IMR-90 (cell line): ENCODE data around the gene SCRN2. TPM values are rescaled to one million over a fixed set of nuclear protein-coding genes. Genes with fewer than 3 reads are reported as not detected.

Experiments
- ATAC-seq: fragments of 200-7000 bp; cut with Tn5 transposase; 2 replicates; pipeline ENCODE4 v1.9.1; 2020; ENCODE audit warnings: low read depth, mild to moderate bottlenecking, moderate library complexity
- BruUV-seq: library from RNA; stranded (reverse); fragments of 400-500 nt; replicated peaks from 2 replicates; lab custom pipeline; 2021; lab: Mats Ljungman, UMichigan
- CTCF ChIA-PET: fragments of 300-600 bp; formaldehyde crosslinking; extraction: SDS; loops from one replicate; lab custom pipeline; 2021; ENCODE audit warnings: antibody characterized with exemption; lab: Yijun Ruan, JAX
- POLR2A ChIA-PET: fragments of 300-600 bp; sonication (Branson Sonifier 250); formaldehyde crosslinking; loops from one replicate; lab custom pipeline; 2022; ENCODE audit warnings: antibody characterized with exemption; ENCODE audit not compliant: unreplicated experiment; lab: Charles Lee
- DNase-seq: peaks from one replicate; pipeline ENCODE4 v3.0.0; 2013
- H2AFZ ChIP-seq: replicated peaks from 2 replicates; pipeline ENCODE3; 2013; ENCODE audit warnings: low read length, mild to moderate bottlenecking; ENCODE audit not compliant: poor library complexity
- H2AK5ac ChIP-seq: 2 replicates; pipeline ENCODE4 v1.6.1; 2013; ENCODE audit warnings: low read depth, low read length, inconsistent platforms
- H2AK9ac ChIP-seq: replicated peaks from 2 replicates; pipeline ENCODE3; 2013; ENCODE audit warnings: mild to moderate bottlenecking, low read depth, low read length, moderate library complexity; ENCODE audit not compliant: poor library complexity
- H2BK120ac ChIP-seq: 2 replicates; pipeline ENCODE4 v1.6.1; 2013; ENCODE audit warnings: low read depth, low read length, inconsistent platforms
- H2BK15ac ChIP-seq: 3 replicates; pipeline ENCODE4 v1.6.1; 2013; ENCODE audit warnings: low read depth, low read length, inconsistent platforms
- H2BK20ac ChIP-seq: 2 replicates; pipeline ENCODE4 v1.6.1; 2013; ENCODE audit warnings: low read depth, mild to moderate bottlenecking, inconsistent platforms, low read length, moderate library complexity
- H2BK5ac ChIP-seq: 2 replicates; pipeline ENCODE4 v1.6.1; 2013; ENCODE audit warnings: mild to moderate bottlenecking, low read depth, low read length, inconsistent platforms; ENCODE audit not compliant: poor library complexity, severe bottlenecking
- H3K14ac ChIP-seq: replicated peaks from 2 replicates; pipeline ENCODE4 v1.6.1; 2013; ENCODE audit warnings: low read depth, low read length, inconsistent platforms
- H3K18ac ChIP-seq: 2 replicates; pipeline ENCODE4 v1.6.1; 2013; ENCODE audit warnings: low read depth, low read length, control low read depth
- H3K23ac ChIP-seq: 2 replicates; pipeline ENCODE4 v1.6.1; 2013; ENCODE audit warnings: low read depth, low read length, inconsistent platforms
- H3K27ac ChIP-seq: 2 replicates; pipeline ENCODE4 v1.5.1; 2013; ENCODE audit warnings: mild to moderate bottlenecking, control low read depth, low read length; ENCODE audit not compliant: insufficient read depth
- H3K27me3 ChIP-seq: 2 replicates; pipeline ENCODE4 v1.6.1; 2013; ENCODE audit warnings: low read length; ENCODE audit not compliant: control insufficient read depth, insufficient read depth
- H3K36me3 ChIP-seq: 2 replicates; pipeline ENCODE4 v1.6.1; 2013; ENCODE audit warnings: low read length, mixed read lengths; ENCODE audit not compliant: control insufficient read depth, insufficient read depth
- H3K4ac ChIP-seq: 2 replicates; pipeline ENCODE4 v1.6.1; 2013; ENCODE audit warnings: low read depth, low read length, inconsistent platforms
- H3K4me1 ChIP-seq: 2 replicates; pipeline ENCODE4 v1.6.1; 2013; ENCODE audit warnings: low read length, mixed read lengths; ENCODE audit not compliant: control insufficient read depth, insufficient read depth
- H3K4me2 ChIP-seq: 2 replicates; pipeline ENCODE4 v1.6.1; 2013; ENCODE audit warnings: low read depth, mild to moderate bottlenecking, control low read depth, low read length, moderate library complexity
- H3K4me3 ChIP-seq: 2 replicates; pipeline ENCODE4 v1.5.1; 2013; ENCODE audit warnings: low read depth, mild to moderate bottlenecking, control low read depth, low read length, moderate library complexity; ENCODE audit not compliant: insufficient read depth
- H3K56ac ChIP-seq: 2 replicates; pipeline ENCODE4 v1.6.1; 2013; ENCODE audit warnings: low read length, inconsistent platforms; ENCODE audit not compliant: insufficient read depth; ENCODE audit errors: extremely low read depth
- H3K79me1 ChIP-seq, 2 experiments: 2 replicates each; pipeline ENCODE4 v1.6.1; 2013; ENCODE audit warnings: low read length in 2 of 2, inconsistent platforms in 1 of 2, low read depth in 1 of 2
- H3K9ac ChIP-seq: 2 replicates; pipeline ENCODE4 v1.6.1; 2013; ENCODE audit warnings: low read depth, low read length, control low read depth
- H3K9me1 ChIP-seq: 2 replicates; pipeline ENCODE4 v1.6.1; 2013; ENCODE audit warnings: low read length, inconsistent platforms; ENCODE audit not compliant: insufficient read depth
- H3K9me3 ChIP-seq: 2 replicates; pipeline ENCODE4 v1.6.1; 2013; ENCODE audit warnings: low read length; ENCODE audit not compliant: control insufficient read depth, insufficient read depth
- H4K20me1 ChIP-seq: 2 replicates; pipeline ENCODE4 v1.6.1; 2013; ENCODE audit warnings: low read length, inconsistent platforms; ENCODE audit not compliant: insufficient read depth
- H4K5ac ChIP-seq: 2 replicates; pipeline ENCODE4 v1.6.1; 2013; ENCODE audit warnings: mild to moderate bottlenecking, low read depth, low read length, control low read depth
- H4K8ac ChIP-seq, 2 experiments: 2 replicates each; pipeline ENCODE4 v1.6.1; 2013; ENCODE audit warnings: low read depth in 2 of 2, low read length in 2 of 2, control low read depth in 1 of 2, inconsistent platforms in 1 of 2
- H4K91ac ChIP-seq: 2 replicates; pipeline ENCODE4 v1.6.1; 2013; ENCODE audit warnings: low read depth, low read length, inconsistent platforms; ENCODE audit not compliant: insufficient read depth
- BHLHE40 ChIP-seq: fragments of 150-350 bp; IDR thresholded peaks from 2 replicates; pipeline ENCODE4 v1.6.1; 2016; ENCODE audit warnings: mild to moderate bottlenecking, low read depth, low read length
- CEBPB ChIP-seq: IDR thresholded peaks from 2 replicates; pipeline ENCODE4 v1.6.1; 2012; ENCODE audit warnings: low read depth, low read length, improper control_type of control experiment
- CTCF ChIP-seq: conservative IDR thresholded peaks from 2 replicates; pipeline ENCODE4 v1.5.1; 2012; ENCODE audit warnings: mild to moderate bottlenecking, low read depth, low read length, improper control_type of control experiment
- FOS ChIP-seq: fragments of 150-350 bp; IDR thresholded peaks from 2 replicates; pipeline ENCODE4 v1.6.1; 2016; ENCODE audit warnings: low read depth, low read length
- MAFK ChIP-seq: IDR thresholded peaks from 2 replicates; pipeline ENCODE4 v1.6.1; 2012; ENCODE audit warnings: low read depth, low read length, improper control_type of control experiment
- MAZ ChIP-seq: IDR thresholded peaks from 2 replicates; pipeline ENCODE4 v1.6.1; 2012; ENCODE audit warnings: low read depth, mild to moderate bottlenecking, low read length, improper control_type of control experiment, moderate library complexity, borderline replicate concordance
- MXI1 ChIP-seq: IDR thresholded peaks from 2 replicates; pipeline ENCODE4 v1.6.1; 2012; ENCODE audit warnings: low read depth, mild to moderate bottlenecking, low read length, moderate library complexity, borderline replicate concordance
- NFE2L2 ChIP-seq: fragments of 150-350 bp; IDR thresholded peaks from 2 replicates; pipeline ENCODE4 v1.6.1; 2016; ENCODE audit warnings: low read depth, mild to moderate bottlenecking, low read length
- POLR2A ChIP-seq: IDR thresholded peaks from 2 replicates; pipeline ENCODE4 v1.6.1; 2012; ENCODE audit warnings: mild to moderate bottlenecking, low read depth, low read length
- RAD21 ChIP-seq: IDR thresholded peaks from 2 replicates; pipeline ENCODE4 v1.6.1; 2012; ENCODE audit warnings: low read length, improper control_type of control experiment
- RCOR1 ChIP-seq: IDR thresholded peaks from 2 replicates; pipeline ENCODE4 v1.6.1; 2012; ENCODE audit warnings: mild to moderate bottlenecking, low read length, improper control_type of control experiment; ENCODE audit not compliant: insufficient replicate concordance
- RFX5 ChIP-seq: IDR thresholded peaks from 2 replicates; pipeline ENCODE4 v1.8.0; 2012; ENCODE audit warnings: low read depth, mild to moderate bottlenecking, low read length, moderate library complexity
- SMC3 ChIP-seq: fragments of 150-350 bp; IDR thresholded peaks from 2 replicates; pipeline ENCODE4 v1.6.1; 2016; ENCODE audit warnings: low read depth, mild to moderate bottlenecking, antibody characterized with exemption, low read length, moderate library complexity
- USF2 ChIP-seq: fragments of 150-350 bp; IDR thresholded peaks from 2 replicates; pipeline ENCODE4 v1.6.1; 2017; ENCODE audit warnings: mild to moderate bottlenecking, antibody characterized with exemption, low read length, low read depth
- WGBS, 2 experiments: methylation state at CpG; one replicate each; pipeline versions ENCODE4 v1.1.5 to v1.1.7; 2013; ENCODE audit warnings: missing lambda C conversion rate in 2 of 2; ENCODE audit not compliant: insufficient read length in 1 of 2; ENCODE audit errors: extremely low coverage in 2 of 2; 5-methylcytosine and 5-hydroxymethylcytosine counted together
- dilution Hi-C: fragments of 300-500 bp; cut with HindIII; formaldehyde crosslinking; loops from one replicate; pipeline ENCODE4 v1.14.3; 2018; ENCODE audit warnings: low sequenced_read_pairs; ENCODE audit not compliant: unreplicated experiment
- in situ Hi-C: fragments of 300-500 bp; cut with MboI; formaldehyde crosslinking; loops from 3 replicates; pipeline ENCODE4 v1.14.3; 2019; ENCODE audit warnings: low sequenced_read_pairs, inconsistent platforms, mixed read lengths
- intact Hi-C: fragments of 100-400 bp; cut with micrococcal nuclease; formaldehyde crosslinking; loops from 2 replicates; pipeline ENCODE4 v1.10.0; 2022
- polyA plus RNA-seq, 3 experiments: library from polyadenylated mRNA; depleted of rRNA; stranded (reverse); fragments of >200 nt; gene quantifications; 2 replicates each; pipeline ENCODE4 v1.2.3, GENCODE V29; 2012; ENCODE audit warnings: low replicate concordance in 1 of 3
- total RNA-seq: library from RNA; depleted of rRNA; stranded (reverse); fragments of >200 nt; gene quantifications from 2 replicates; pipeline ENCODE4 v1.2.3, GENCODE V29; 2012
- TF ChIP-seq, protein P1 (sequence below): fragments of 150-350 bp; IDR thresholded peaks from 2 replicates; pipeline ENCODE4 v1.6.1; 2016; ENCODE audit warnings: low read depth, mild to moderate bottlenecking, low read length, moderate library complexity, borderline replicate concordance

The SCRN2 gene
- total and polyA plus RNA-seq, 2 of the 4 experiments (the other 2 are of a cell fraction): 17.2 to 31.0 TPM

- Histone ChIP-seq H3K9ac (no peak overlapping the region), H3K9me3 (no peaks in the 10 kb centered on the region), H3K14ac (no peak overlapping the region), H2BK15ac (no peak overlapping the region), H3K27me3 (no peaks in the 10 kb centered on the region; the same call in 1 of the 2 replicates), H3K4me3 (no peak overlapping the region), H4K8ac (no peak overlapping the region), H3K4ac (no peak overlapping the region), H3K56ac (no peak overlapping the region), H2BK20ac (no peak overlapping the region), H2AFZ (no peak overlapping the region), H3K27ac (no peak overlapping the region), H2BK120ac (no peak overlapping the region), H4K91ac (no peak overlapping the region), H3K4me2 (no peak overlapping the region), H2AK9ac (no peak overlapping the region), H2BK5ac (no peak overlapping the region), H3K9me1 (0 out of 2 replicates have a peak, but pooled peaks cover 2% of the 10 kb centered on the region), H4K20me1 (peaks cover 37% of the 10 kb centered on the region), H3K18ac (no peak overlapping the region), H3K36me3 (peaks cover 68% of the 10 kb centered on the region), H3K23ac (no peak overlapping the region), H2AK5ac (no peak overlapping the region), H3K79me1 (no peaks in the 10 kb centered on the region), H3K4me1 (peaks cover 3% of the 10 kb centered on the region; the same call in 1 of the 2 replicates), H4K5ac (no peak overlapping the region)
- in situ Hi-C loops: no loop called here
- intact Hi-C loops: no loop called here
- no TSS peak for BruUV-seq
- TF ChIP-seq, protein P1, sequence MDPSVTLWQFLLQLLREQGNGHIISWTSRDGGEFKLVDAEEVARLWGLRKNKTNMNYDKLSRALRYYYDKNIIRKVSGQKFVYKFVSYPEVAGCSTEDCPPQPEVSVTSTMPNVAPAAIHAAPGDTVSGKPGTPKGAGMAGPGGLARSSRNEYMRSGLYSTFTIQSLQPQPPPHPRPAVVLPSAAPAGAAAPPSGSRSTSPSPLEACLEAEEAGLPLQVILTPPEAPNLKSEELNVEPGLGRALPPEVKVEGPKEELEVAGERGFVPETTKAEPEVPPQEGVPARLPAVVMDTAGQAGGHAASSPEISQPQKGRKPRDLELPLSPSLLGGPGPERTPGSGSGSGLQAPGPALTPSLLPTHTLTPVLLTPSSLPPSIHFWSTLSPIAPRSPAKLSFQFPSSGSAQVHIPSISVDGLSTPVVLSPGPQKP: no peak
- TF ChIP-seq CTCF (no peak), POLR2A (no peak), RCOR1 (no peak), MAZ (no peak), SMC3 (no peak), BHLHE40 (no peak), USF2 (no peak), CEBPB (no peak), MAFK (no peak), RFX5 (no peak), RAD21 (no peak), MXI1 (no peak), FOS (no peak), NFE2L2 (no peak)
- DNase-seq: no peak
- CTCF ChIA-PET: no interaction called here
- POLR2A ChIA-PET: no interaction called here
- no peak for ATAC-seq
- WGBS, 2 experiments: 67% methylated on average over 1 of the region's 7 CpGs; no CpG with 5 or more reads in 1 of the 2 experiments
- dilution Hi-C loops: no loop called here
These were observed 29.4 kb downstream of the SCRN2 start for GRCh38 chr17:47811709-47812108.
